Progenitor cell of endocrine pancreas (in vitro differentiated cells): ENCODE measurements around the gene FNDC3B. TPM values are rescaled to one million over a fixed set of nuclear protein-coding genes. Genes with fewer than 3 reads are reported as not detected.
A peak's percentile ranks its signal among the peaks of the same experiment; 100 is the strongest.

Source experiments
- DNase-seq: peaks from one replicate; pipeline ENCODE4 v3.0.0; 2021; ENCODE audit warnings: low spot score; ENCODE audit not compliant: unreplicated experiment
- H3K27ac Mint-ChIP-seq: 2 replicates; pipeline ENCODE4 v1.8.0; 2021; ENCODE audit warnings: mild to moderate bottlenecking, moderate library complexity, mixed read lengths
- H3K27me3 Mint-ChIP-seq: 2 replicates; pipeline ENCODE4 v1.8.0; 2021; ENCODE audit warnings: mixed read lengths
- H3K36me3 Mint-ChIP-seq: 2 replicates; pipeline ENCODE4 v1.8.0; 2022; ENCODE audit warnings: mixed read lengths; ENCODE audit not compliant: insufficient read depth
- H3K4me1 Mint-ChIP-seq: 2 replicates; pipeline ENCODE4 v1.8.0; 2021; ENCODE audit warnings: low read depth, mixed read lengths
- H3K4me3 Mint-ChIP-seq: 2 replicates; pipeline ENCODE4 v1.8.0; 2021; ENCODE audit warnings: low read depth, mild to moderate bottlenecking, moderate library complexity, mixed read lengths
- H3K9me3 Mint-ChIP-seq: 2 replicates; pipeline ENCODE4 v1.8.0; 2021; ENCODE audit warnings: low read depth, mixed read lengths
- total RNA-seq: library from RNA; stranded (reverse); gene quantifications from 2 replicates; pipeline ENCODE4 v1.2.1, GENCODE V29; 2021
- TF ChIP-seq, protein P1 (sequence below): fragments of 200-600 bp; sonication (generic); IDR thresholded peaks from one replicate; pipeline ENCODE4 v1.5.0; 2021; ENCODE audit warnings: antibody characterized with exemption, mild to moderate bottlenecking; ENCODE audit not compliant: unreplicated experiment

The FNDC3B gene
- total RNA-seq, 1 donor from 2014 or later, result 158 TPM

- TF ChIP-seq, protein P1, sequence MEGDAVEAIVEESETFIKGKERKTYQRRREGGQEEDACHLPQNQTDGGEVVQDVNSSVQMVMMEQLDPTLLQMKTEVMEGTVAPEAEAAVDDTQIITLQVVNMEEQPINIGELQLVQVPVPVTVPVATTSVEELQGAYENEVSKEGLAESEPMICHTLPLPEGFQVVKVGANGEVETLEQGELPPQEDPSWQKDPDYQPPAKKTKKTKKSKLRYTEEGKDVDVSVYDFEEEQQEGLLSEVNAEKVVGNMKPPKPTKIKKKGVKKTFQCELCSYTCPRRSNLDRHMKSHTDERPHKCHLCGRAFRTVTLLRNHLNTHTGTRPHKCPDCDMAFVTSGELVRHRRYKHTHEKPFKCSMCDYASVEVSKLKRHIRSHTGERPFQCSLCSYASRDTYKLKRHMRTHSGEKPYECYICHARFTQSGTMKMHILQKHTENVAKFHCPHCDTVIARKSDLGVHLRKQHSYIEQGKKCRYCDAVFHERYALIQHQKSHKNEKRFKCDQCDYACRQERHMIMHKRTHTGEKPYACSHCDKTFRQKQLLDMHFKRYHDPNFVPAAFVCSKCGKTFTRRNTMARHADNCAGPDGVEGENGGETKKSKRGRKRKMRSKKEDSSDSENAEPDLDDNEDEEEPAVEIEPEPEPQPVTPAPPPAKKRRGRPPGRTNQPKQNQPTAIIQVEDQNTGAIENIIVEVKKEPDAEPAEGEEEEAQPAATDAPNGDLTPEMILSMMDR, result no peak
- H3K36me3 Mint-ChIP-seq, result peaks cover 45% of the 10 kb centered on the region
- H3K4me1 Mint-ChIP-seq, result peaks cover 30% of the 10 kb centered on the region
- no peaks in the 10 kb centered on the region for H3K9me3 Mint-ChIP-seq
- DNase-seq, result no peak
- H3K27ac Mint-ChIP-seq, result no peak overlapping the region
- H3K4me3 Mint-ChIP-seq, result no peak overlapping the region
- no peaks in the 10 kb centered on the region for H3K27me3 Mint-ChIP-seq
These were observed 281.1 kb downstream of the FNDC3B start for GRCh38 chr3:172320468-172320867.

DNA sequence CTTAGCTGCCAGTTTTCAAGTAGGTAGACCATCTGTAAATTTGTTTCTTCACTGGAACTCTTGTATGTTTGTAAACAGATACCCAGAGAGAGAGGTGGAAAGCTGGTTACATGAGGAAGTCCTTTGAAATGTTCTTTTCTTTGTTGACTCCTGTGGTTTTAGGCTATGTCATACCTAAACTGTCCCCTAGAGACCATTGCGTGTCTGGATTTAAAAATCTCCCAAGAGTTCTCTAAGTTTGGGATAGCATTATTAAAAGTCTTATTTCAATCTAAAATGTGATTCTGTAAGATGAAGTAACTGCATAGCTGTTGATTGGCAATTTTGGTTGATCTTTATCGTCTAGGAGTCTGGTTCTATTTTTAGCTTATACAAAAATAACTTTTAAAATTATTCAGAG lies 281.7 kb downstream of the FNDC3B start:
- Mint-ChIP-seq H3K4me1 (peaks cover 28% of the 10 kb centered on the region), H3K36me3 (peaks cover 47% of the 10 kb centered on the region), H3K27me3 (no peaks in the 10 kb centered on the region), H3K9me3 (no peaks in the 10 kb centered on the region), H3K27ac (no peak overlapping the region), H3K4me3 (no peak overlapping the region)
- DNase-seq, result no peak
- TF ChIP-seq, protein P1, result no peak

- Mint-ChIP-seq H3K36me3 (peaks cover 45% of the 10 kb centered on the region), H3K4me3 (no peak overlapping the region), H3K27me3 (no peaks in the 10 kb centered on the region), H3K27ac (peak overlapping the region; percentile 15), H3K4me1 (peaks cover 13% of the 10 kb centered on the region), H3K9me3 (no peaks in the 10 kb centered on the region)
- TF ChIP-seq, protein P1, result no peak
- DNase-seq, result no peak
These were observed 284.7 kb downstream of the FNDC3B start for GRCh38 chr3:172323894-172324610.

GRCh38 chr3:172324611-172325203 lies 285.3 kb downstream of the FNDC3B start:
- TF ChIP-seq, protein P1, result no peak
- H3K36me3 Mint-ChIP-seq, result peaks cover 42% of the 10 kb centered on the region
- peak overlapping the region; percentile 83 for H3K27ac Mint-ChIP-seq
- H3K9me3 Mint-ChIP-seq, result no peaks in the 10 kb centered on the region
- no peak overlapping the region for H3K4me3 Mint-ChIP-seq
- peaks cover 13% of the 10 kb centered on the region for H3K4me1 Mint-ChIP-seq
- H3K27me3 Mint-ChIP-seq, result no peaks in the 10 kb centered on the region
- DNase-seq, result no peak

- TF ChIP-seq, protein P1, result no peak
- peaks cover 13% of the 10 kb centered on the region for H3K4me1 Mint-ChIP-seq
- no peak for DNase-seq
- H3K27ac Mint-ChIP-seq, result no peak overlapping the region
- no peak overlapping the region for H3K4me3 Mint-ChIP-seq
- no peaks in the 10 kb centered on the region for H3K9me3 Mint-ChIP-seq
- peaks cover 39% of the 10 kb centered on the region for H3K36me3 Mint-ChIP-seq
- no peaks in the 10 kb centered on the region for H3K27me3 Mint-ChIP-seq
These were observed 286.1 kb downstream of the FNDC3B start for GRCh38 chr3:172325461-172325860.
